GM12873 (cell line): Measurements from ENCODE around the gene ACOX3.
A peak's percentile ranks its signal among the peaks of the same experiment; 100 is the strongest.

Experiments used
- TF ChIP-seq, protein P1 (sequence below): IDR thresholded peaks from 2 replicates; pipeline ENCODE4 v1.5.1; 2012; ENCODE audit warnings: low read depth, mild to moderate bottlenecking, moderate library complexity, low read length, control low read depth; ENCODE audit not compliant: insufficient read depth; ENCODE audit errors: missing control alignments

Gene ACOX3

DNA sequence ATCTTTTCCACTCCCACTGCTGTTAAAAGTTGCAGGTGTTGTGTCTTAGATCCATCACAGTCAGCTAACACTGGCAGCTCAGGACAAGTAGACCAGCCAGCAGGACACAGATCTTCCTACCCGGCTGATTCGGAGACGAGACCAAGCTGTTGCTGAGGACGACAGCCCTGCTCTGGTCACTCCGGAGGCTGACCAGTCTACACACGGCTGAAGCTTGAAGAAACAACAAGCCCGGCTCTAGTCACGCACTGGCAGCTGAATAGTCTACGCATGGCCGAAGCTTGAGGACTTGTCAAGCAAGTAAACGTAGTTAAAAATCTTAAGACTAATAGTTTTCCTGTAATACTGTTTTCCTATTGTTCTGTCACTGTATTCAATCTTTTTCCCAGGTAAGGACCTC lies 1.8 kb downstream of the ACOX3 start:
- TF ChIP-seq, protein P1, sequence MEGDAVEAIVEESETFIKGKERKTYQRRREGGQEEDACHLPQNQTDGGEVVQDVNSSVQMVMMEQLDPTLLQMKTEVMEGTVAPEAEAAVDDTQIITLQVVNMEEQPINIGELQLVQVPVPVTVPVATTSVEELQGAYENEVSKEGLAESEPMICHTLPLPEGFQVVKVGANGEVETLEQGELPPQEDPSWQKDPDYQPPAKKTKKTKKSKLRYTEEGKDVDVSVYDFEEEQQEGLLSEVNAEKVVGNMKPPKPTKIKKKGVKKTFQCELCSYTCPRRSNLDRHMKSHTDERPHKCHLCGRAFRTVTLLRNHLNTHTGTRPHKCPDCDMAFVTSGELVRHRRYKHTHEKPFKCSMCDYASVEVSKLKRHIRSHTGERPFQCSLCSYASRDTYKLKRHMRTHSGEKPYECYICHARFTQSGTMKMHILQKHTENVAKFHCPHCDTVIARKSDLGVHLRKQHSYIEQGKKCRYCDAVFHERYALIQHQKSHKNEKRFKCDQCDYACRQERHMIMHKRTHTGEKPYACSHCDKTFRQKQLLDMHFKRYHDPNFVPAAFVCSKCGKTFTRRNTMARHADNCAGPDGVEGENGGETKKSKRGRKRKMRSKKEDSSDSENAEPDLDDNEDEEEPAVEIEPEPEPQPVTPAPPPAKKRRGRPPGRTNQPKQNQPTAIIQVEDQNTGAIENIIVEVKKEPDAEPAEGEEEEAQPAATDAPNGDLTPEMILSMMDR, result no peak

DNA sequence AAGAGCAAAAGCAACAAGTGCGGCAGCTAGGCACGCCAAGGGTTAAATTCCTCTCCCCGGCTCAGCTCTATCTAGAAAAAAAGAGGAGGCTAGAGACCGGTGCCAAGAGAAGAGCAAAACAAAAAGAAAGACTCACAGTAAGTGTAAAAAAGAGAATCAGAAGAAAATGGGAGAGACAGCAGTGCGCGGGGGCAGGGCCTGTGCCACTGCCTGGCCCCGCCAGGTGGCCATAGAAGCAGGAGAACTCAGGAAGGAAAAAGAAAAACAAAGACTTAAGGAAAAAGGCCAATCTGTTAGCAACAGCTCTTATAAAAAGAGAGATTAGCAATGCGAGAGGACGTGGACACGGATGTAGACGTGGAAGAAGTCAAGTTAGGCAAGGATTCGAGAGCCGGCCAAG lies 3.2 kb downstream of the ACOX3 start:
- TF ChIP-seq, protein P1, result no peak

DNA sequence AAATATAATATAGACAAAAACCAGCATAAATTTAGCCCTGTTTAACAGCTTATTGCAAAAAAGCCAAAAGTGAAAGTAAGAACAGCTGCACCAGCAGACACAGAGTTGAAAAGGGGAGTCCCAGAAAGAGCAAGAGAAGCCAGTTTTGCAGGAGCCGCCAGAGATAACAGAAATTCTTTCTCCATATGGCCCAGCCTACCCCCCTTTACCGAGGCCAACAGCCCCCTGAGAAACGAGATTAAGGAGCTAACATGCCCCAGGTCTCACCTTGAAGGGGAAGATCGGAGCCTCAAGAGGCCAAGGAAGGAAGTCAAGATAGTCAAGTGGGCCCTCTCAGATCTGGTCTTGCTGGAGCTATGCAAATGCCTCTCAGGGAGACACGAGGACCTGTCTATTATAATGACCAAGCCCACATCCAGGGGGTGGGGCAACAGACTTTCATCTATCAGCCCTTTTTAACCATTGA lies 4.8 kb downstream of the ACOX3 start:
- TF ChIP-seq, protein P1, result no peak

DNA sequence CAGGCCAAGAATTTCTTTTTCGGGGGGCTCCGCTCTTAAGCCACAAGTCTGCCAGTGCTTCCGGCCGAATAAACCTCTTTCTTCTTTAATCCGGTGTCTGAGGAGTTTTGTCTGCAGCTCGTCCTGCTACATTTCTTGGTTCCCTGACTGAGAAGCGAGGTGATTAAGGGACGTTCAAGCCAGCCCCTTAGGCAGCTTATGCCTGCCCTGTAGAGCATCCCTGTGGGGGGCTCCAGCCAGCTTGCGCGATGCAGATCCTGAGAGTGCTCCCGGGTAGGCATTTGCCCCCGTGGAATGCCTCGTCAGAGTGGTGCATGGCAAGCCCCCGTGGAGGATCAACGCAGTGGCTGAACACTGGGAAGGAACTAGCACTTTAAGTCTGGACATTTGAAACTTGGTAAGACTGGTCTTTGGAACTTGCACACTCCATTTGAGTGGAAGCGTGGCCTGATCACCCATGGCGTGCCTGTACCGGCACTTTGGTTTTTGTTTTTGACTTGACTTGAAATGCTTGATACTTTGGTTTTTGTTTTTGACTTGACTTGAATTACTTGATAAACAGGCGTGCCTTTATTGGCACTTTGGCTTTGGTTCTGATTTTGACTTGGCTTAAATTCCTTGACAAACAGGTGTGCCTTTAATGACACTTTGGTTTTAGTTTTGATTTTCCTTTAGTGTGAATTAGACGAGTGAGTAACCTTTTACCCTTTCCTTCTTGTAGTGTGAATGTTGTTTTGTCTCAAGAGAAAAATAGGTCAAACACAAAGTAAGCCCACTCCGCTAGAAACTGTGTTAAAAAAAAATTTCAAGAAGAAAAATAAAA lies 6.1 kb downstream of the ACOX3 start:
- TF ChIP-seq, protein P1, result no peak

DNA sequence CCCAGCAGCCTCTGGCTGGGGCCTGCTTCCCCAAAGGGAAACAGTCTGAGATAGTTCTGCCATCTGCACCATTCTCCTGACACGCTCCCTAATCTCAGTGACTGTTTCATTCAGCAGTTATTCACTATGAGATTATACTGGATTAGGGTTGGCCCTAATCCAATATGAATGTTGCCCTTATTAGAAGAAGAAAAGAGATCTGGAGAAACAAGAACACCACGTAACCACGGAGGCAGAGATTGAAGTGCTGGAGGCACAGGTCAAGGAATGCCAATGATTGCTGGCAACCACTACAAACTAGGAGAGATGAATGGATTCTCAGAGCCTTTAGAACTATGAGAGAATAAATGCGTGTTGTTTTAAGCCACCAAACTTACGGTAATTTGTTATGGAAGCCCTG lies 7.4 kb downstream of the ACOX3 start:
- TF ChIP-seq, protein P1, result no peak

DNA sequence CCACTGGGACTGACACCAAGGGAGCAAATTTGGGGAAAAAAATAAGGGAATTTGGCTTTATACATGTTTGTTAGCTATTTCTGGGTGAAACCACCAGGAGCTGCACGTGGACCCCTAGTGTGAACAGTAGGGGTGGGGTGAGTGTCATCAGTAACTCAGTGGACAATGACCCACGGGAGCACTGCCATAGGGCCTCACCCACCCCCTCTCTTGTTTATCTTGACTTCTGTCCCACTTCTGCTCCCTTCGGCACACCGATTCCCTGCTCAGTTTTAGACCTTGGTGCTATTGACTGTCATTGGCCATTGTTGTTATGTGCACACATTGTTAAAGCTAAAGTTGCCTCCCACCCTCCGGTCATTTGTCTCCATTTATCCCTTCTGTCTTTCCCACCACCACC lies 9.0 kb downstream of the ACOX3 start:
- TF ChIP-seq, protein P1, result no peak

DNA sequence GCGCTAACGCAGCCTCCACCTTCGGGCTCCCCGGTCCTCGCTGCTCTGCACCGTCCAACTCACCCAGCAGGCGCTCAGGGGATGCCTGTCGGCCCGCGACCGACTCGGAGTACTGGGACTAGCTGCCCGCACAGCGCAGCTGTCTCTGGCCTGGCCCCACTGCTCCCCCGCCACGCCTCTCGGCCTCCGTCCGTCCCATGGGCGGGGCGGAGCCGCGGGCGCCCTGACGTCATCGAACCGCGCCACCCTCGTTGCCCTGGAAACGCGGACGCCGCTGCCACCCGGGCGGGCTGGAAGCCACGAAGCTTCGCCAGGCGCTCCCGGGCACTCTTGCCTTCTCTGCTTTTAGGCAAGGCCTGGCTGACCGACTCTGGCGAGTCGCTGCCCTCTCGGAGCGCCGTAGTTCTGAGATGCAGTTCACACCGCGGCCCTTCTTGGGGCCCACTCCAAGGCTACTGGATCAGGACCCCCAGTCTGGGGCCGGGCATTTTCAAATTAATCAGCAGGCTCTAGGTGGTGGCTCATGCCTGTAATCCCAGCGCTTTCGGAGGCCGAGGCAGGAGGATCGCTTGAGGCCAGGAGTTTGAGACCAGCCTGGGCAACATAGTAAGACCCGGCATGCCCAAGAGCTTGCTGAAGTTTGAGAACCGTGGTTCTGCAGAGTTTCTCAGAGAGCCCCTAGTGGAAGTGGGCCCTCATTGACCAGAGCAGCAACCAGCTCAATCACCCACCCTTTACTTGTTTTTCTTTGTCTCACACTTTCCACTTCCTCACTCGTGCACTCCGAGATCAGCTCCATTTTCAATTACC lies 12.0 kb downstream of the ACOX3 start:
- TF ChIP-seq, protein P1, result peak; percentile 64
